Uterus (tissue), 4 donors: ENCODE data around the gene ADAMTS2. TPM values are rescaled to one million over a fixed set of nuclear protein-coding genes. Genes with fewer than 3 reads are reported as not detected.

Experiments
- DNase-seq, 2 donors: peaks; one replicate each; pipeline ENCODE4 v3.0.0-alpha.2; 2019 to 2020
- H3K27ac ChIP-seq, 2 donors: fragments of 200-600 bp; sonication (generic); 1 replicate in 1 of 2; 2 replicates in 1 of 2; pipeline ENCODE4 v1.5.1; 2016 to 2018
- H3K27me3 ChIP-seq, 2 donors: fragments of 200-600 bp; sonication (generic); one replicate each; pipeline ENCODE4 v1.5.1; 2018 to 2019; ENCODE audit warnings: control low read depth in 1 of 2
- H3K36me3 ChIP-seq, 2 donors: fragments of 200-600 bp; sonication (generic); one replicate each; pipeline ENCODE4 v1.5.1; 2019; ENCODE audit warnings: control low read depth in 1 of 2
- H3K4me1 ChIP-seq, 2 donors: fragments of 200-600 bp; sonication (generic); one replicate each; pipeline ENCODE4 v1.5.1; 2018 to 2019; ENCODE audit warnings: control low read depth in 1 of 2
- H3K4me3 ChIP-seq, 2 donors: fragments of 200-600 bp; sonication (generic); 1 replicate in 1 of 2; 2 replicates in 1 of 2; pipeline ENCODE4 v1.5.1; 2018 to 2019; ENCODE audit warnings: mild to moderate bottlenecking in 1 of 2
- H3K9me3 ChIP-seq, 2 donors: fragments of 200-600 bp; sonication (generic); one replicate each; pipeline ENCODE4 v1.5.1; 2019; ENCODE audit warnings: control low read depth in 1 of 2
- CTCF ChIP-seq, 4 experiments: fragments of 200-600 bp in 2 of 4; fragments of 450-650 bp in 2 of 4; sonication (generic) in 2 of 4; IDR thresholded peaks; one replicate each; pipeline ENCODE4 v1.5.1; 2016 to 2019; ENCODE audit warnings: antibody characterized with exemption in 4 of 4, mild to moderate bottlenecking in 2 of 4, moderate library complexity in 1 of 4
- POLR2A ChIP-seq, 2 donors: fragments of 450-650 bp; IDR thresholded peaks; one replicate each; pipeline ENCODE4 v1.6.1; 2016; ENCODE audit warnings: antibody characterized with exemption in 2 of 2, mild to moderate bottlenecking in 1 of 2, moderate library complexity in 1 of 2
- intact Hi-C: fragments of 100-400 bp; cut with DNase I; formaldehyde crosslinking; loops from one replicate; pipeline ENCODE4 v1.15.1; 2023; ENCODE audit warnings: low total_unique reads
- total RNA-seq, 4 donors: library from RNA; depleted of rRNA in 3 of 4; stranded (reverse); fragments of >200 nt in 3 of 4; gene quantifications; one replicate each; pipeline versions ENCODE4 v1.1.0 to v1.2.4, GENCODE V29; 2014 to 2023
- donor health status: DM: yes; HTN: yes; CAD: no.

Gene ADAMTS2
- total RNA-seq, 4 donors from 2014 or later, result 4.1 to 97.1 (median 40.3) TPM

- Histone ChIP-seq H3K4me1 (peaks cover 0 to 9% of the 10 kb centered on the region in 2 donors), H3K27ac (peak overlapping the region in 1 of 2 donors; percentile 53), H3K9me3 (no peaks in the 10 kb centered on the region), H3K4me3 (no peak overlapping the region), H3K27me3 (no peaks in the 10 kb centered on the region), H3K36me3 (no peaks in the 10 kb centered on the region)
- intact Hi-C loops, result no loop called here
- TF ChIP-seq POLR2A (IDR thresholded peaks at IDR 0.05) (no peak), CTCF (IDR thresholded peaks at IDR 0.05) (no peak)
- DNase-seq, result peak in 1 of 2 donors; percentile 21
These were observed 26.9 kb downstream of the ADAMTS2 start for GRCh38 chr5:179318221-179318955.

- intact Hi-C loops, result no loop called here
- Histone ChIP-seq H3K27ac (peak overlapping the region in 1 of 2 donors; percentile 53), H3K4me1 (peaks cover 0 to 9% of the 10 kb centered on the region in 2 donors), H3K27me3 (no peaks in the 10 kb centered on the region), H3K36me3 (no peaks in the 10 kb centered on the region), H3K9me3 (no peaks in the 10 kb centered on the region), H3K4me3 (no peak overlapping the region)
- no peak for DNase-seq
- TF ChIP-seq POLR2A (IDR thresholded peaks at IDR 0.05) (no peak), CTCF (IDR thresholded peaks at IDR 0.05) (no peak)
These were observed 27.6 kb downstream of the ADAMTS2 start for GRCh38 chr5:179317411-179318220.

- Histone ChIP-seq H3K9me3 (no peaks in the 10 kb centered on the region), H3K4me1 (peaks cover 0 to 9% of the 10 kb centered on the region in 2 donors), H3K27ac (no peak overlapping the region), H3K27me3 (no peaks in the 10 kb centered on the region), H3K4me3 (no peak overlapping the region), H3K36me3 (no peaks in the 10 kb centered on the region)
- intact Hi-C loops, result no loop called here
- no peak for DNase-seq
- no peak for TF ChIP-seq CTCF (IDR thresholded peaks at IDR 0.05)
- no peak for TF ChIP-seq POLR2A (IDR thresholded peaks at IDR 0.05)
These were observed 28.3 kb downstream of the ADAMTS2 start for GRCh38 chr5:179316982-179317381.

- TF ChIP-seq POLR2A (IDR thresholded peaks at IDR 0.05), result no peak
- no peak for TF ChIP-seq CTCF (IDR thresholded peaks at IDR 0.05)
- Histone ChIP-seq H3K4me3 (no peak overlapping the region), H3K9me3 (no peaks in the 10 kb centered on the region), H3K27me3 (no peaks in the 10 kb centered on the region), H3K36me3 (no peaks in the 10 kb centered on the region), H3K4me1 (peaks cover 0 to 9% of the 10 kb centered on the region in 2 donors), H3K27ac (peak overlapping the region; percentile 79 to 84)
- intact Hi-C loops, result no loop called here
- DNase-seq, result peak in 1 of 2 donors; percentile 15
These were observed 29.1 kb downstream of the ADAMTS2 start for GRCh38 chr5:179316111-179316551.
